HEK293 (cell line): ENCODE measurements around the gene HNRNPC.

Experiments used
- CTCF ChIA-PET: fragments of 350-600 bp; formaldehyde crosslinking; extraction: SDS; loops from one replicate; lab custom pipeline; 2021; ENCODE audit warnings: antibody characterized with exemption; lab: Yijun Ruan, JAX
- POLR2A ChIA-PET: fragments of 300-600 bp; formaldehyde crosslinking; extraction: SDS; loops from one replicate; lab custom pipeline; 2020; ENCODE audit warnings: antibody characterized with exemption, inconsistent platforms; lab: Yijun Ruan, JAX
- H3K27ac ChIP-seq: fragments of 200-500 bp; sonication (Bioruptor generic); 2 replicates; pipeline ENCODE4 v1.5.1; 2014; ENCODE audit warnings: low read depth, low read length, control low read depth, inconsistent platforms; ENCODE audit errors: extremely low read depth
- H3K36me3 ChIP-seq, 2 experiments: fragments of 200-500 bp in 1 of 2; sonication (Bioruptor generic) in 1 of 2; 1 replicate in 1 of 2; 2 replicates in 1 of 2; pipeline ENCODE4 v1.5.1; 2014 to 2017; ENCODE audit warnings: inconsistent platforms in 2 of 2, low read length in 2 of 2; ENCODE audit not compliant: control insufficient read depth in 2 of 2, insufficient read depth in 1 of 2
- H3K4me1 ChIP-seq: fragments of 200-500 bp; sonication (Bioruptor generic); 2 replicates; pipeline ENCODE4 v1.5.1; 2014; ENCODE audit warnings: mild to moderate bottlenecking, low read length, inconsistent platforms; ENCODE audit not compliant: control insufficient read depth, insufficient read depth
- H3K4me3 ChIP-seq: 2 replicates; pipeline ENCODE4 v1.5.1; 2011; ENCODE audit warnings: low read depth, mild to moderate bottlenecking, control low read depth, low read length, moderate library complexity
- H3K9me3 ChIP-seq: fragments of 200-500 bp; sonication (Bioruptor generic); 2 replicates; pipeline ENCODE4 v1.5.1; 2014; ENCODE audit warnings: low read depth, low read length, inconsistent platforms; ENCODE audit not compliant: control insufficient read depth, insufficient read depth
- BCL11B ChIP-seq: fragments of 450-650 bp; formaldehyde crosslinking; IDR thresholded peaks from 2 replicates; pipeline ENCODE4 v1.5.1; 2016; ENCODE audit warnings: low read depth, missing biosample characterization, missing genetic modification characterization
- HOXA7 ChIP-seq: sonication (generic); formaldehyde crosslinking; IDR thresholded peaks from 2 replicates; pipeline ENCODE4 v1.8.1; 2022; ENCODE audit warnings: missing genetic modification reagents, borderline replicate concordance
- KLF1 ChIP-seq: fragments of 450-650 bp; formaldehyde crosslinking; IDR thresholded peaks from 2 replicates; pipeline ENCODE4 v1.5.1; 2016; ENCODE audit warnings: missing biosample characterization, missing genetic modification characterization
- SP2 ChIP-seq: fragments of 450-650 bp; formaldehyde crosslinking; IDR thresholded peaks from 2 replicates; pipeline ENCODE4 v1.5.1; 2016; ENCODE audit warnings: missing biosample characterization, missing genetic modification characterization
- ZBTB7A ChIP-seq: fragments of 450-650 bp; formaldehyde crosslinking; IDR thresholded peaks from 2 replicates; pipeline ENCODE4 v1.5.1; 2016; ENCODE audit warnings: low read depth, missing biosample characterization, missing genetic modification characterization
- ZNF19 ChIP-seq: fragments of 450-650 bp; formaldehyde crosslinking; IDR thresholded peaks from 2 replicates; pipeline ENCODE4; 2016; ENCODE audit warnings: missing biosample characterization, missing genetic modification characterization, low read depth
- ZNF223 ChIP-seq: fragments of 450-650 bp; formaldehyde crosslinking; IDR thresholded peaks from 2 replicates; pipeline ENCODE4 v1.5.1; 2016; ENCODE audit warnings: missing biosample characterization, missing genetic modification characterization
- ZNF302 ChIP-seq: fragments of 450-650 bp; formaldehyde crosslinking; IDR thresholded peaks from 2 replicates; pipeline ENCODE4 v1.5.1; 2016; ENCODE audit warnings: missing biosample characterization, missing genetic modification characterization, low read depth
- ZNF596 ChIP-seq: fragments of 450-650 bp; IDR thresholded peaks from 2 replicates; pipeline ENCODE4 v1.5.0; 2018; ENCODE audit warnings: missing biosample characterization, mild to moderate bottlenecking, missing genetic modification characterization, moderate library complexity
- ZNF707 ChIP-seq: fragments of 450-650 bp; formaldehyde crosslinking; IDR thresholded peaks from 2 replicates; pipeline ENCODE4 v1.5.1; 2016; ENCODE audit warnings: missing biosample characterization, missing genetic modification characterization
- ZNF76 ChIP-seq: fragments of 450-650 bp; formaldehyde crosslinking; IDR thresholded peaks from 2 replicates; pipeline ENCODE4; 2016; ENCODE audit warnings: low read depth, missing biosample characterization, missing genetic modification characterization, borderline replicate concordance
- ZSCAN23 ChIP-seq: fragments of 450-650 bp; formaldehyde crosslinking; IDR thresholded peaks from 2 replicates; pipeline ENCODE4 v1.5.1; 2016; ENCODE audit warnings: missing biosample characterization, missing genetic modification characterization
- TF ChIP-seq, protein P1 (sequence below): fragments of 450-650 bp; formaldehyde crosslinking; IDR thresholded peaks from 2 replicates; pipeline ENCODE4 v1.5.1; 2016; ENCODE audit warnings: missing biosample characterization, missing genetic modification characterization
- TF ChIP-seq, protein P2 (sequence below): fragments of 450-650 bp; formaldehyde crosslinking; IDR thresholded peaks from 2 replicates; pipeline ENCODE4 v1.5.1; 2017; ENCODE audit warnings: missing biosample characterization, missing genetic modification characterization
- TF ChIP-seq, protein P3 (sequence below): fragments of 450-650 bp; formaldehyde crosslinking; IDR thresholded peaks from 2 replicates; pipeline ENCODE4 v1.5.1; 2016; ENCODE audit warnings: missing biosample characterization, missing genetic modification characterization, low read depth
- TF ChIP-seq, protein P4 (sequence below): fragments of 450-650 bp; formaldehyde crosslinking; IDR thresholded peaks from 2 replicates; pipeline ENCODE4 v1.5.1; 2016; ENCODE audit warnings: missing biosample characterization, missing genetic modification characterization, borderline replicate concordance
- TF ChIP-seq, protein P5 (sequence below): fragments of 450-650 bp; IDR thresholded peaks from 2 replicates; pipeline ENCODE4 v1.5.1; 2018; ENCODE audit warnings: missing biosample characterization, missing genetic modification characterization
- TF ChIP-seq, protein P6 (sequence below): fragments of 450-650 bp; formaldehyde crosslinking; IDR thresholded peaks from 2 replicates; pipeline ENCODE4 v1.5.1; 2017; ENCODE audit warnings: missing biosample characterization, missing genetic modification characterization

The HNRNPC gene

DNA sequence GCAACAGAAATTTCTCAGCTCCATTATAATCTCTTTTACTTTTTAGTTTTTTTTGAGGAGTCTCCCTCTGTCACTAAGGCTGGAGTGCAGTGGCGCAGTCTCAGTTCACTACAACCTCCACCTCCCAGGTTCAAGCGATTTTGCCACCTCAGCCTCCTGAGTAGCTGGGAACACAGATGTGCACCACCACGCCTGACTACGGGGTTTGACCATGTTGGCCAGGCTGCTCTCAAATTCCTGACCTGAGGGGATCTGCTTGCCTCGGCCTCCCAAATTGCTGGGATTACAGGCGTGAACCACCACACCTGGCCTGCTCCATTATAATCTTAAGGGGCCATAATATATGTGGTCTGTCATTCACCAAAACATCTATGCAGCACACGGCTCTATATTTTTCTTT, 23.4 kb downstream of the HNRNPC start:
- H3K9me3 ChIP-seq = no peaks in the 10 kb centered on the region
- CTCF ChIA-PET = no interaction called here
- H3K4me3 ChIP-seq = no peak overlapping the region
- TF ChIP-seq, protein P1, sequence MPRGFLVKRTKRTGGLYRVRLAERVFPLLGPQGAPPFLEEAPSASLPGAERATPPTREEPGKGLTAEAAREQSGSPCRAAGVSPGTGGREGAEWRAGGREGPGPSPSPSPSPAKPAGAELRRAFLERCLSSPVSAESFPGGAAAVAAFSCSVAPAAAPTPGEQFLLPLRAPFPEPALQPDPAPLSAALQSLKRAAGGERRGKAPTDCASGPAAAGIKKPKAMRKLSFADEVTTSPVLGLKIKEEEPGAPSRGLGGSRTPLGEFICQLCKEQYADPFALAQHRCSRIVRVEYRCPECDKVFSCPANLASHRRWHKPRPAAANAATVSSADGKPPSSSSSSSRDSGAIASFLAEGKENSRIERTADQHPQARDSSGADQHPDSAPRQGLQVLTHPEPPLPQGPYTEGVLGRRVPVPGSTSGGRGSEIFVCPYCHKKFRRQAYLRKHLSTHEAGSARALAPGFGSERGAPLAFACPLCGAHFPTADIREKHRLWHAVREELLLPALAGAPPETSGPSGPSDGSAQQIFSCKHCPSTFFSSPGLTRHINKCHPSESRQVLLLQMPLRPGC (tag by site-specific recombination) = no peak
- no peak for TF ChIP-seq ZNF76
- TF ChIP-seq SP2 (tag by site-specific recombination) = no peak
- no peak for TF ChIP-seq ZBTB7A (tag by site-specific recombination)
- TF ChIP-seq, protein P2, sequence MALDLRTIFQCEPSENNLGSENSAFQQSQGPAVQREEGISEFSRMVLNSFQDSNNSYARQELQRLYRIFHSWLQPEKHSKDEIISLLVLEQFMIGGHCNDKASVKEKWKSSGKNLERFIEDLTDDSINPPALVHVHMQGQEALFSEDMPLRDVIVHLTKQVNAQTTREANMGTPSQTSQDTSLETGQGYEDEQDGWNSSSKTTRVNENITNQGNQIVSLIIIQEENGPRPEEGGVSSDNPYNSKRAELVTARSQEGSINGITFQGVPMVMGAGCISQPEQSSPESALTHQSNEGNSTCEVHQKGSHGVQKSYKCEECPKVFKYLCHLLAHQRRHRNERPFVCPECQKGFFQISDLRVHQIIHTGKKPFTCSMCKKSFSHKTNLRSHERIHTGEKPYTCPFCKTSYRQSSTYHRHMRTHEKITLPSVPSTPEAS (tag by site-specific recombination) = no peak
- no peak for TF ChIP-seq ZNF302
- no peak for TF ChIP-seq KLF1
- TF ChIP-seq ZNF596 (tag by site-specific recombination) = no peak
- H3K36me3 ChIP-seq = peaks cover 74 to 84% of the 10 kb centered on the region in 2 experiments
- H3K27ac ChIP-seq = no peak overlapping the region
- POLR2A ChIA-PET = interaction anchor here (0.6 to 0.9 kb wide), 3 partner anchors 9 to 54 kb away, joined by 3 to 4 read pairs (median 3); no protein-coding TSS in a partner anchor
- peaks cover 15% of the 10 kb centered on the region for H3K4me1 ChIP-seq

DNA sequence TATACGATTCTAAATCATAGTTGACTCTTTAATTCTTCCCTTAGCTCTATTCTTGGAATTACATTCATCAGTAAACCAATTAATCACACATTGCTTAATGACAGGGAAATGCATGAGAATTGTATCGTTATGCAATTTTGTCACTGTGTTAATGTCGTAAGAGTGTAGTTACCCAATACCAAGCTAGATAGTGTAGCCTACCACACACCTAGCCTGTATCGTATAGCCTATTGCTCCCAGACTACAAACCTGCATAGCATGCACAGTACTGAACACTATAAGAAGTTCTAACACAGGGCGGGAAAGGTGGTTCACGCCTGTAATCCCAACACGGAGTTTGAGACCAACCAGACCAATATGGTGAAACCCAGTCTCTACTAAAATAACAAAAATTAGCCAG, 24.7 kb downstream of the HNRNPC start:
- Histone ChIP-seq H3K4me1 (peaks cover 15% of the 10 kb centered on the region), H3K9me3 (no peaks in the 10 kb centered on the region), H3K36me3 (peaks cover 65 to 83% of the 10 kb centered on the region in 2 experiments), H3K4me3 (no peak overlapping the region), H3K27ac (no peak overlapping the region)
- TF ChIP-seq ZSCAN23 (tag by site-specific recombination) = no peak
- no peak for TF ChIP-seq HOXA7 (CRISPR knock-in tag)
- TF ChIP-seq ZNF707 (tag by site-specific recombination) = no peak
- TF ChIP-seq ZNF223 (tag by site-specific recombination) = no peak
- TF ChIP-seq, protein P3, sequence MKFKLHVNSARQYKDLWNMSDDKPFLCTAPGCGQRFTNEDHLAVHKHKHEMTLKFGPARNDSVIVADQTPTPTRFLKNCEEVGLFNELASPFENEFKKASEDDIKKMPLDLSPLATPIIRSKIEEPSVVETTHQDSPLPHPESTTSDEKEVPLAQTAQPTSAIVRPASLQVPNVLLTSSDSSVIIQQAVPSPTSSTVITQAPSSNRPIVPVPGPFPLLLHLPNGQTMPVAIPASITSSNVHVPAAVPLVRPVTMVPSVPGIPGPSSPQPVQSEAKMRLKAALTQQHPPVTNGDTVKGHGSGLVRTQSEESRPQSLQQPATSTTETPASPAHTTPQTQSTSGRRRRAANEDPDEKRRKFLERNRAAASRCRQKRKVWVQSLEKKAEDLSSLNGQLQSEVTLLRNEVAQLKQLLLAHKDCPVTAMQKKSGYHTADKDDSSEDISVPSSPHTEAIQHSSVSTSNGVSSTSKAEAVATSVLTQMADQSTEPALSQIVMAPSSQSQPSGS = no peak
- TF ChIP-seq, protein P4, sequence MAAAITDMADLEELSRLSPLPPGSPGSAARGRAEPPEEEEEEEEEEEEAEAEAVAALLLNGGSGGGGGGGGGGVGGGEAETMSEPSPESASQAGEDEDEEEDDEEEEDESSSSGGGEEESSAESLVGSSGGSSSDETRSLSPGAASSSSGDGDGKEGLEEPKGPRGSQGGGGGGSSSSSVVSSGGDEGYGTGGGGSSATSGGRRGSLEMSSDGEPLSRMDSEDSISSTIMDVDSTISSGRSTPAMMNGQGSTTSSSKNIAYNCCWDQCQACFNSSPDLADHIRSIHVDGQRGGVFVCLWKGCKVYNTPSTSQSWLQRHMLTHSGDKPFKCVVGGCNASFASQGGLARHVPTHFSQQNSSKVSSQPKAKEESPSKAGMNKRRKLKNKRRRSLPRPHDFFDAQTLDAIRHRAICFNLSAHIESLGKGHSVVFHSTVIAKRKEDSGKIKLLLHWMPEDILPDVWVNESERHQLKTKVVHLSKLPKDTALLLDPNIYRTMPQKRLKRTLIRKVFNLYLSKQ (tag by site-specific recombination) = no peak
- TF ChIP-seq, protein P5, sequence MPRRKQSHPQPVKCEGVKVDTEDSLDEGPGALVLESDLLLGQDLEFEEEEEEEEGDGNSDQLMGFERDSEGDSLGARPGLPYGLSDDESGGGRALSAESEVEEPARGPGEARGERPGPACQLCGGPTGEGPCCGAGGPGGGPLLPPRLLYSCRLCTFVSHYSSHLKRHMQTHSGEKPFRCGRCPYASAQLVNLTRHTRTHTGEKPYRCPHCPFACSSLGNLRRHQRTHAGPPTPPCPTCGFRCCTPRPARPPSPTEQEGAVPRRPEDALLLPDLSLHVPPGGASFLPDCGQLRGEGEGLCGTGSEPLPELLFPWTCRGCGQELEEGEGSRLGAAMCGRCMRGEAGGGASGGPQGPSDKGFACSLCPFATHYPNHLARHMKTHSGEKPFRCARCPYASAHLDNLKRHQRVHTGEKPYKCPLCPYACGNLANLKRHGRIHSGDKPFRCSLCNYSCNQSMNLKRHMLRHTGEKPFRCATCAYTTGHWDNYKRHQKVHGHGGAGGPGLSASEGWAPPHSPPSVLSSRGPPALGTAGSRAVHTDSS = no peak
- TF ChIP-seq ZNF19 (tag by site-specific recombination) = no peak
- no peak for TF ChIP-seq BCL11B (tag by site-specific recombination)
- TF ChIP-seq, protein P6, sequence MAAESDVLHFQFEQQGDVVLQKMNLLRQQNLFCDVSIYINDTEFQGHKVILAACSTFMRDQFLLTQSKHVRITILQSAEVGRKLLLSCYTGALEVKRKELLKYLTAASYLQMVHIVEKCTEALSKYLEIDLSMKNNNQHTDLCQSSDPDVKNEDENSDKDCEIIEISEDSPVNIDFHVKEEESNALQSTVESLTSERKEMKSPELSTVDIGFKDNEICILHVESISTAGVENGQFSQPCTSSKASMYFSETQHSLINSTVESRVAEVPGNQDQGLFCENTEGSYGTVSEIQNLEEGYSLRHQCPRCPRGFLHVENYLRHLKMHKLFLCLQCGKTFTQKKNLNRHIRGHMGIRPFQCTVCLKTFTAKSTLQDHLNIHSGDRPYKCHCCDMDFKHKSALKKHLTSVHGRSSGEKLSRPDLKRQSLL (tag by site-specific recombination) = no peak
- CTCF ChIA-PET = interaction anchor here (0.6 to 1.2 kb wide), 3 partner anchors 9 to 92 kb away, joined by 3 read pairs; no protein-coding TSS in a partner anchor
- POLR2A ChIA-PET = interaction anchor here (0.6 kb wide), 1 partner anchor 9 kb away, joined by 4 read pairs; no protein-coding TSS in a partner anchor
